ENCODE measurements around the gene ACE2.

ACE2 gene

GRCh38 chrX:15574017-15574416 is 26.7 kb downstream of the ACE2 start:
- DNase-seq (ENCODE audit: low spot score): no peak

- DNase-seq (ENCODE audit: low spot score): no peak
Measured at GRCh38 chrX:15570145-15570544, 30.6 kb downstream of the ACE2 start.

- DNase-seq (ENCODE audit: low spot score): peak; percentile 44
Measured at GRCh38 chrX:15567886-15568616, 32.7 kb downstream of the ACE2 start.

GRCh38 chrX:15567267-15567666 is 33.5 kb downstream of the ACE2 start:
- no peak for DNase-seq (ENCODE audit: low spot score)

- DNase-seq (ENCODE audit: low spot score): peak; percentile 18
Measured at GRCh38 chrX:15566244-15566643, 34.5 kb downstream of the ACE2 start.

GRCh38 chrX:15564981-15565579 is 35.7 kb downstream of the ACE2 start:
- peak; percentile 55 for DNase-seq (ENCODE audit: low spot score)

- DNase-seq (ENCODE audit: low spot score): no peak
Measured at GRCh38 chrX:15563056-15563455, 37.7 kb downstream of the ACE2 start.

GRCh38 chrX:15560924-15561323 is 39.8 kb downstream of the ACE2 start:
- no peak for DNase-seq (ENCODE audit: low spot score)

- DNase-seq (ENCODE audit: low spot score): no peak
Measured at GRCh38 chrX:15559227-15559626, 41.5 kb downstream of the ACE2 start.

GRCh38 chrX:15549189-15550012 is 51.4 kb downstream of the ACE2 start:
- DNase-seq (ENCODE audit: low spot score): no peak

- no peak for DNase-seq (ENCODE audit: low spot score)
Measured at GRCh38 chrX:15547356-15547755, 53.4 kb downstream of the ACE2 start.

- DNase-seq (ENCODE audit: low spot score): no peak
Measured at GRCh38 chrX:15546745-15547144, 54.0 kb downstream of the ACE2 start.

GRCh38 chrX:15530318-15530717 is 70.4 kb downstream of the ACE2 start:
- DNase-seq (ENCODE audit: low spot score): no peak

- DNase-seq (ENCODE audit: low spot score): no peak
Measured at GRCh38 chrX:15529165-15529564, 71.6 kb downstream of the ACE2 start.

GRCh38 chrX:15525664-15526416 is 74.9 kb downstream of the ACE2 start:
- no peak for DNase-seq (ENCODE audit: low spot score)

GRCh38 chrX:15524417-15524816 is 76.3 kb downstream of the ACE2 start:
- no peak for DNase-seq (ENCODE audit: low spot score)

GRCh38 chrX:15523088-15523487 is 77.7 kb downstream of the ACE2 start:
- DNase-seq (ENCODE audit: low spot score): no peak

GRCh38 chrX:15522464-15522863 is 78.3 kb downstream of the ACE2 start:
- DNase-seq (ENCODE audit: low spot score): no peak

- DNase-seq (ENCODE audit: low spot score): no peak
Measured at GRCh38 chrX:15515931-15516330, 84.8 kb downstream of the ACE2 start.

GRCh38 chrX:15514279-15514678 is 86.5 kb downstream of the ACE2 start:
- no peak for DNase-seq (ENCODE audit: low spot score)

GRCh38 chrX:15512401-15512965 is 88.3 kb downstream of the ACE2 start:
- DNase-seq (ENCODE audit: low spot score): no peak

- DNase-seq (ENCODE audit: low spot score): peak; percentile 74
Measured at GRCh38 chrX:15511563-15511962, 89.2 kb downstream of the ACE2 start.
